NCI-H2107 treated with DMSO at 0.1 percent for 48 hours (cell line): ENCODE data around the gene PCDHA8.
"Not testable (repeated sequence)": the region's sequence is repeated elsewhere in the genome, so short reads cannot be mapped to it uniquely, and the experiment has no call there.

Experiments
- DNase-seq: peaks from one replicate; lab custom pipeline; 2025; ENCODE audit not compliant: unreplicated experiment; lab: John Stamatoyannopoulos, UW

Gene PCDHA8

DNA sequence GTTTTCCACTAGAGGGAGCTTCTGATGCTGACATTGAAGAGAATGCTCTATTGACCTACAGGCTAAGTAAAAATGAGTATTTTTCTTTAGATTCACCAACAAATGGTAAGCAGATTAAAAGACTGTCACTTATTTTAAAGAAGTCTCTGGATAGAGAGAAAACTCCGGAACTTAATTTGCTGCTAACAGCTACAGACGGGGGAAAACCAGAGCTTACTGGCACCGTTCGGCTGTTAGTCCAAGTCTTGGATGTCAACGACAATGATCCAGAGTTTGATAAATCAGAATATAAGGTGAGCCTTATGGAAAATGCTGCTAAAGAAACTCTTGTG, 28.5 kb downstream of the PCDHA8 start:
- DNase-seq: peak; percentile 61

- DNase-seq: no peak
Measured at GRCh38 chr5:140870221-140871201, 29.5 kb downstream of the PCDHA8 start.

- DNase-seq: no peak
Measured at GRCh38 chr5:140875085-140876065, 34.4 kb downstream of the PCDHA8 start, which contains the start of gene PCDHA12. PCDHA12 (plus strand) TSS chr5:140875308; CDS start chr5:140875473, 165 bp downstream.

- not testable (repeated sequence) for DNase-seq
Measured at GRCh38 chr5:140876541-140877261, 35.7 kb downstream of the PCDHA8 start.

DNA sequence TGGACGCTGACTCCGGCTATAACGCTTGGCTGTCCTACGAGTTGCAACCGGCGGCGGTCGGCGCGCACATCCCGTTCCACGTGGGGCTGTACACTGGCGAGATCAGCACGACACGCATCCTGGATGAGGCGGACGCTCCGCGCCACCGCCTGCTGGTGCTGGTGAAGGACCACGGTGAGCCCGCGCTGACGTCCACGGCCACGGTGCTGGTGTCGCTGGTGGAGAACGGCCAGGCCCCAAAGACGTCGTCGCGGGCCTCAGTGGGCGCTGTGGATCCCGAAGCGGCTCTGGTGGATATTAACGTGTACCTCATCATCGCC, 36.2 kb downstream of the PCDHA8 start:
- no peak for DNase-seq

GRCh38 chr5:140881889-140882590, 41.1 kb downstream of the PCDHA8 start, which contains the start of gene PCDHA13:
PCDHA13 (plus strand) TSS chr5:140882124; CDS start chr5:140882269, 145 bp downstream.
- no peak for DNase-seq

- no peak for DNase-seq
Measured at GRCh38 chr5:140882591-140882899, 41.6 kb downstream of the PCDHA8 start.

DNA sequence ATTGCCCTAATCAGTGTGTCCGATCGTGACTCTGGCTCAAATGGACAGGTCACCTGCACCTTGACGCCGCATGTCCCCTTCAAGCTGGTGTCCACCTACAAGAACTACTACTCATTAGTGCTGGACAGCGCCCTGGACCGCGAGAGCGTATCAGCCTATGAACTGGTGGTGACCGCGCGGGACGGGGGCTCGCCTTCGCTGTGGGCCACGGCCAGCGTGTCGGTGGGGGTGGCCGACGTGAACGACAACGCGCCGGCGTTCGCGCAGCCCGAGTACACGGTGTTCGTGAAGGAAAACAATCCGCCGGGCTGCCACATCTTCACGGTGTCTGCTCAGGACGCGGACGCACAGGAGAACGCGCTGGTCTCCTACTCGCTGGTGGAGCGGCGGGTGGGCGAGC, 42.4 kb downstream of the PCDHA8 start:
- DNase-seq: no peak

DNA sequence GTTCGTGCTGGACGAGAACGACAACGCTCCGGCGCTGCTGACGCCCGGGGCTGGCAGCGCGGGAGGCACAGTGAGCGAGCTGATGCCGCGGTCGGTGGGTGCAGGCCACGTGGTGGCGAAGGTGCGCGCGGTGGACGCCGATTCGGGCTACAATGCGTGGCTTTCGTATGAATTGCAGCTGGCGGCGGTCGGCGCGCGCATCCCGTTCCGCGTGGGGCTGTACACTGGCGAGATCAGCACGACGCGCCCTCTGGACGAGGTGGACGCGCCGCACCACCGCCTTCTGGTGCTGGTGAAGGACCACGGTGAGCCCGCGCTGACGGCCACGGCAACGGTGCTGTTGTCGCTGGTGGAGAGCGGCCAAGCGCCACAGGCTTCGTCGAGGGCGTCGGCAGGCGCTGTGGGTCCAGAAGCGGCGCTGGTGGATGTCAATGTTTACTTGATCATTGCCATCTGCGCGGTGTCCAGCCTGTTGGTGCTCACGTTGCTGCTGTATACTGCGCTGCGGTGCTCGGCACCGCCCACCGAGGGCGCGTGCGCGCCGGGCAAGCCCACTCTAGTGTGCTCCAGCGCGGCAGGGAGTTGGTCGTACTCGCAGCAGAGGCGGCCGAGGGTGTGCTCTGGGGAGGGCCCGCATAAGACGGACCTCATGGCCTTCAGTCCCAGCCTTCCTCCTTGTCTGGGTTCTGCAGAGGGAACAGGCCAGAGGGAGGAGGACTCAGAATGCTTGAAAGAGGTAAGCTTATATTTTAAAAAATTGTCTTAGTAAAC, 43.1 kb downstream of the PCDHA8 start:
- DNase-seq: no peak
